ENCODE data around the gene JAK1.
"Not testable (repeated sequence)": the region's sequence is repeated elsewhere in the genome, so short reads cannot be mapped to it uniquely, and the experiment has no call there.

JAK1 gene

GRCh38 chr1:64950284-64950809 lies 16.0 kb downstream of the JAK1 start:
- DNase-seq (ENCODE audit: low spot score): no peak

- no peak for DNase-seq (ENCODE audit: low spot score)
Observed at GRCh38 chr1:64948905-64949833, 17.2 kb downstream of the JAK1 start.

GRCh38 chr1:64948216-64948615 lies 18.1 kb downstream of the JAK1 start:
- DNase-seq (ENCODE audit: low spot score): no peak

GRCh38 chr1:64946916-64947315 lies 19.4 kb downstream of the JAK1 start:
- DNase-seq (ENCODE audit: low spot score): no peak

- DNase-seq (ENCODE audit: low spot score): no peak
Observed at GRCh38 chr1:64944913-64945312, 21.4 kb downstream of the JAK1 start.

- no peak for DNase-seq (ENCODE audit: low spot score)
Observed at GRCh38 chr1:64942675-64943074, 23.7 kb downstream of the JAK1 start.

- DNase-seq (ENCODE audit: low spot score): no peak
Observed at GRCh38 chr1:64942118-64942517, 24.2 kb downstream of the JAK1 start.

- DNase-seq (ENCODE audit: low spot score): no peak
Observed at GRCh38 chr1:64941461-64942117, 24.8 kb downstream of the JAK1 start.

GRCh38 chr1:64940025-64940424 lies 26.3 kb downstream of the JAK1 start:
- no peak for DNase-seq (ENCODE audit: low spot score)

- DNase-seq (ENCODE audit: low spot score): no peak
Observed at GRCh38 chr1:64938991-64939390, 27.4 kb downstream of the JAK1 start.

- DNase-seq (ENCODE audit: low spot score): no peak
Observed at GRCh38 chr1:64936956-64937355, 29.4 kb downstream of the JAK1 start.

- DNase-seq (ENCODE audit: low spot score): peak; percentile 16
Observed at GRCh38 chr1:64935551-64936155, 30.7 kb downstream of the JAK1 start.

GRCh38 chr1:64934878-64935275 lies 31.5 kb downstream of the JAK1 start:
- no peak for DNase-seq (ENCODE audit: low spot score)

GRCh38 chr1:64934115-64934877 lies 32.1 kb downstream of the JAK1 start:
- no peak for DNase-seq (ENCODE audit: low spot score)

GRCh38 chr1:64933296-64934070 lies 32.9 kb downstream of the JAK1 start:
- peak; percentile 65 for DNase-seq (ENCODE audit: low spot score)

- DNase-seq (ENCODE audit: low spot score): no peak
Observed at GRCh38 chr1:64932962-64933295, 33.4 kb downstream of the JAK1 start.

GRCh38 chr1:64930640-64931039 lies 35.7 kb downstream of the JAK1 start:
- DNase-seq (ENCODE audit: low spot score): not testable (repeated sequence)

GRCh38 chr1:64929221-64929620 lies 37.1 kb downstream of the JAK1 start:
- DNase-seq (ENCODE audit: low spot score): no peak

GRCh38 chr1:64928325-64928724 lies 38.0 kb downstream of the JAK1 start:
- no peak for DNase-seq (ENCODE audit: low spot score)

- DNase-seq (ENCODE audit: low spot score): no peak
Observed at GRCh38 chr1:64925594-64925993, 40.8 kb downstream of the JAK1 start.

- no peak for DNase-seq (ENCODE audit: low spot score)
Observed at GRCh38 chr1:64923294-64923718, 43.0 kb downstream of the JAK1 start.

All from pons (tissue), 1 donor.